Measurements from ENCODE around the gene ITGB6.

- TF ChIP-seq CEBPB (IDR thresholded peaks at IDR 0.05; ENCODE audit: low read depth, low read length) (no peak), RAD21 (IDR thresholded peaks at IDR 0.05; ENCODE audit: low read length) (no peak), SMC3 (IDR thresholded peaks at IDR 0.05; ENCODE audit: low read depth, low read length) (no peak), MAFK (IDR thresholded peaks at IDR 0.05; ENCODE audit: low read depth, low read length) (no peak), CTCF (conservative IDR thresholded peaks at IDR 0.05; ENCODE audit: low read depth, low read length) (no peak), POLR2A (IDR thresholded peaks at IDR 0.05; ENCODE audit: low read depth, low read length) (no peak), NFE2L2 (IDR thresholded peaks at IDR 0.05; ENCODE audit: low read depth, low read length) (no peak), BHLHE40 (IDR thresholded peaks at IDR 0.05; ENCODE audit: low read depth, low read length) (no peak), ELK1 (IDR thresholded peaks at IDR 0.05; ENCODE audit: borderline replicate concordance, low read depth, low read length) (no peak), USF2 (IDR thresholded peaks at IDR 0.05; ENCODE audit: low read depth, low read length) (no peak), RFX5 (IDR thresholded peaks at IDR 0.05; ENCODE audit: low read depth, low read length) (no peak), MXI1 (IDR thresholded peaks at IDR 0.05; ENCODE audit: borderline replicate concordance, low read depth, low read length) (no peak)
Observed at GRCh38 chr2:160200921-160201320, 849 bp upstream of the ITGB6 start.
